Activated CD8-positive, alpha-beta memory T cell treated with anti-CD3 and anti-CD28 coated beads for 36 hours (primary cell): ENCODE data around the gene FHIP2A. TPM values are rescaled to one million over a fixed set of nuclear protein-coding genes. Genes with fewer than 3 reads are reported as not detected.
"Not testable (repeated sequence)": the region's sequence is repeated elsewhere in the genome, so short reads cannot be mapped to it uniquely, and the experiment has no call there.

ENCODE experiments used
- CTCF ChIA-PET: fragments of 350-600 bp; sonication (Branson Sonifier 250); formaldehyde crosslinking; loops from one replicate; lab custom pipeline; 2021; ENCODE audit warnings: antibody characterized with exemption; lab: Charles Lee
- POLR2A ChIA-PET: fragments of 350-600 bp; sonication (Branson Sonifier 250); formaldehyde crosslinking; loops from one replicate; lab custom pipeline; 2021; ENCODE audit warnings: antibody characterized with exemption; lab: Charles Lee
- total RNA-seq, 2 experiments: library from RNA; stranded (reverse); gene quantifications; one replicate each; pipeline ENCODE4 v1.2.3, GENCODE V29; 2021

Gene FHIP2A
- total RNA-seq: 10 to 100 TPM; 19.8 to 20.9 TPM

DNA sequence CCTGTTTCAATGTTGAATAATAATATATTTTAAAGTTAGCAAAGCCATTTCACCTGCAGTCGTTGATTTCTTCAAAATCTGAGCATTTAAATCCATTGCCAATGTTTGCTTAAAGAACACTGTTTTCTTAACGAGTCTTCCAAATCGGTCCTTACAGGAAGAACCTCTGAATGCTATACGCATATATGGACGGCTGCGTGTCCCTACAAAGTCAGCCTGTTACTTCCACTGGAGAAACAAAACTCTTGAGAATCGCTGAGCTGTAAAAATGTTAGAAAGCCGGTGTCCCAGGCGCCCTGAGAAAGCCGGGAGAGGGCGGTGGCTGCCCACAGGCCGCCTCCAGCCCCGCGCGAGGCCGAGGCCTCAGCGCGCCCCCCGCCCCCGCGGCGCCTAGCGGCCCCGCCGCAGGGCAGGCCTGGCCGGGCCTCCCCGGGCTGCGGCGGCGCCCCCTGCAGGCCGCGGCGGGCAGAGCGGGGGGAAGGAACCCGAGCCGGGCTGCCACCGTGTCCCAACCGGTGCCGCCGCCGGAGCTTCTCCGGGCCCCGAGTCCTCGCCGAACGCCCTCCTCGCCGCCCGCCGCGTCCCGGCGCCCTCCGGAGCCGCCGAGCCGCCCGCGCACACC, at the start of gene FHIP2A:
Gene FHIP2A (plus strand): TSS at position 488 of the 622 bp plus-strand sequence. CDS start 299 bp downstream, outside the sequence.
- POLR2A ChIA-PET: interaction anchor here (0.6 to 1.2 kb wide), 4 partner anchors 9 to 295 kb away, joined by 3 to 5 read pairs (median 4); partner anchors contain the start of gene TRUB1

DNA sequence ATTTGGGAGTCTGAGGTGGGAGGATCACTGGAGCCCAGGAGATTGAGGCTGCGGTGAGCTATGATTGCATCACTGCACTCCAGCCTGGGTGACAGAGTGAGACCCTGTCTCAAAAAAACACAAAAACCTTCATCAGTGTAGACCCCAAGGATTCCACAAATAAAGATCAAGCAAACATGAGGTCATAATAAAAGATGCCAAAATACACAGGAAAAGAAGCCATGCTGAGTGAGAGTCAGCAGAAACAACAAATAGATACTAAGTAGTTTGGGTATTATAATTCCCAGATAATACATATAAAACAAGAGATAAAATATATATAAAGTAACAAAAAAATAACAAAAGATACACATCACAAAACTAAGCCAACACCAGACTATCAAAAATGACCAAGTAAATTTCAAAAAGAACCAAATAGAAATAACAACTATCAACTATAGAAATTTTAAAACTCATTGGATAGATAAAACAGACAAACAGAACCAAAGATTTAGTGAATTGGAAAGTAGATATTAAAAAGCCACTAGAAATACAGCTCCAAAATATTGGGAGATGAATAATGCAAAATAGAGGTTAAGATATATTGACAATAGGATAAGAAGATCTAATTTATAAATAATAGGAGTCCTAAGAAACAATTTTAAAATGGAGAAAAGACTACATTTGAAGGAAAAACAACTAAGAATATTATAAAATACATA, 48.9 kb upstream of the FHIP2A start:
- CTCF ChIA-PET: no interaction called here
- POLR2A ChIA-PET: no interaction called here

More for the DNA sequence above, at the start of gene FHIP2A:
- CTCF ChIA-PET: interaction anchor here (0.5 to 2.6 kb wide), 14 partner anchors 8 to 379 kb away, joined by 3 to 12 read pairs (median 3); no protein-coding TSS in a partner anchor

- ChIA-PET POLR2A (no interaction called here), CTCF (no interaction called here)
These were observed 48.4 kb upstream of the FHIP2A start for GRCh38 chr10:114773197-114773532.

- POLR2A ChIA-PET: not testable (repeated sequence)
These were observed 46.5 kb upstream of the FHIP2A start for GRCh38 chr10:114775082-114775481.

DNA sequence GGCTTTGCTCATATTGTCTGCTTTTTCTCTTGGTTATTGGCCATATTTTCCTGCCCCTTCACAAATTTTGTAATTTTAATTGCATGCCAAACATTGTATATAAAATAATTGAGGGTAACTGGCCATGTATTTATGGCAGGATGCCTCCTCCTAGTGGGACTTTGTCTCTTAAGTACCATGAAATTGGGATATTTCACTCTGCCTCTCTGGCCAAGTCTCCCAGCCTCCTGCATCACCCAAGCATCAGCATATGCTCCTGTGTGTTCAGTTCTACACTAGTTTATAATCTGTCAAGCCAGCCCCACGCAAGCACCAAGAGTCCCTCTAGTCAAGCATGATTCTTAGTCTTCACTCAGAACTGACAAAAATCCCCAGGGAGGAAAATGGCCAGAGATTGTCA, 44.2 kb upstream of the FHIP2A start:
- ChIA-PET POLR2A (no interaction called here), CTCF (no interaction called here)

More at GRCh38 chr10:114775082-114775481, 46.5 kb upstream of the FHIP2A start:
- CTCF ChIA-PET: not testable (repeated sequence)

DNA sequence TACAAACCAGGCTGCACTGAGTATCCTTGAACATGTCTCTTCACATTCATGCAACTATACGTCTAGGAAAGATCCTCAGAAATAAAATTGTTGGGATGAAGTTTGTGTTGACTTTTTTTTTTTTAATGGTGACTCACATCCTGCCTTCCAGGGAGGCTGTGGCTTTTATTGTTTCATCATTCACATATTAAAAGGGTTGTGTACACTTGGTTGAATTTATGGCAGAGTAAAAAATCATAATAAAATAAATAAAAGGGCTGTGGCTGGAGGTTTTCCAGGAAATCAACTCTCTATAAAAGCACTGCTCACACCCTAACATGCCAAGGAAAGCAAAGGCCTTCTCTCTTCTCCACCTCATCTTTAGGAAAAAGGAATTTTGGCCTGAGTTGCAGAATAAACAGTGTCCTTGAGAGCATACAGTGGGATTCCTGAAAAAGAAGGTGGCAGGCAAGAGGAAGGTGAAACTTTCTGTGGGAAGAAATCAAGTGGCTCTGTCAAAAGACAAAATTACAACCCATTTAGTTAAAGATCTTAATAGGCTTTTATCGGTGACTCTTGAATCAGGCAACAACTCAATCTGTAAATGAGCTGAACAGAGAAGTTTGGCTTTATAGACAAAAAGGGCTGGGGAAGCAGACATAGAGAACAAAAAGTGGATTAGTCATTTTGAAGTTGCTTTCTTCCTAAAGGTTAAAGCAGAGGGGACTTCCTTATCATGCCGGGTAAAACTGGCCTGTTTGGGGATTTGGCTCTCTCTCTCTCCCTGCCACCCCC, 41.6 kb upstream of the FHIP2A start:
- POLR2A ChIA-PET: no interaction called here

DNA sequence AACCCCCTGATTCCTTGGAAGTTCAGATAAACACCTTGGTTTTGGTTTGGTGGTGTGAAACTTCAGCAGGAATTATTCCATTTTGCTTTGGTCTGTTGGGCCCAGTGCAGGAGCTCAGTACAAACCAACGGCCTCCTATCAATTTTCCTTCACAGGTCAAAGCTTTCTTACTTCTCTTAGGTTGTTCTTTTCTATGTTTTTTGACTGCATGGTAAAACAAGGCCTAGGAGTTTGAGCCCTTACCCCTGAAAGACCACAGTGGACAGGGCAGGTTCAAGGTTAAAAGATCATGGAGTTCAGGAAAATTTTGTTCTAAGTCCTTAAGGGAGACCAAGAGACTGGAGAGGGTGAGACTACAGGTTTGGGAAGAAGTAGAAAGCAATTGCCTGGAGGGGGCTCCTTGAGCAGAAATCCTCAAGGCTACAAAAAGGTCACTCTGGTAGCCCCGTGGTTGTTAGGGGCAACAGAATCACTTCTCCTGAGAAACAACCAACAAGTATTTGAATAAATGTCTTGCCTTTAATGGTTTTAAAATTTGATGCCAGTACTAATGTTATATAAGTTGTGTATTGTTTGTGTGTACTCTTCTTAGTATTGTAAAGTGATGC, 40.9 kb upstream of the FHIP2A start:
- ChIA-PET CTCF (interaction anchor here (0.6 kb wide), 1 partner anchor 34 kb away, joined by 3 read pairs; no protein-coding TSS in a partner anchor), POLR2A (no interaction called here)

More for the DNA sequence above, 41.6 kb upstream of the FHIP2A start:
- CTCF ChIA-PET: interaction anchor here (0.6 kb wide), 1 partner anchor 33 kb away, joined by 3 read pairs; no protein-coding TSS in a partner anchor

- CTCF ChIA-PET: no interaction called here
- POLR2A ChIA-PET: no interaction called here
These were observed 38.9 kb upstream of the FHIP2A start for GRCh38 chr10:114782666-114783065.

DNA sequence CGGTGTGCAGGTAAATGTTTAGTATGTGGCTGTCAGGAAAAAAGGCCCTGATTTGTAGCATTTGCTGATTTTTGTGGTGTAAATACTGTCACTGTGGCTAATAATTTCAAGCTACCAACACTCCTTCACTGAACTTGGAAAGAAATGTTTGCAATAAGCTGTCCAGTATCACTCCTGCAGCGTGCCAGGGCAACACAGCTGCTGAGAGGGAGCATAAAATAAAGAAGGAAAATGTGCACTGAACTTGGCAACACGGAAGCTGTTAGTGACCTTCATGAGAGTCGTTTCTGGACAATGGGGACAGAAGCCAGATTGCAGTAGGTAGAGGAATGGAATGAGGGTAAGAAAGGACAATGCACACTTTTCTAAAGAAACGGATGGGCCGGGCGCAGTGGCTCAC, 37.9 kb upstream of the FHIP2A start:
- ChIA-PET CTCF (no interaction called here), POLR2A (no interaction called here)

DNA sequence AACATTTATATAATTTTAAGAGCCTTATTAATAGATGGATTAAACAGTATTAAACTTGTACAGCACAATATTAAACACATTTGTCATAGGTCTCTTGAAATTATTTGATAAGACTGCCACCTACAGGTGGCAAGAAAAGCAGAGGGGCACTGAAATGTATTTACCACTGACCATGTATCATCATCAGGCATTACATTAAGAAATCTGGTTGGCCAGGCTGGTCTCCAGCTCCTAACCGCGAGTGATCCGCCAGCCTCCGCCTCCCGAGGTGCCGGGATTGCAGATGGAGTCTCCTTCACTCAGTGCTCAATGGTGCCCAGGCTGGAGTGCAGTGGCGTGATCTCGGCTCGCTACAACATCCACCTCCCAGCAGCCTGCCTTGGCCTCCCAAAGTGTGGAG, 35.1 kb upstream of the FHIP2A start:
- POLR2A ChIA-PET: not testable (repeated sequence)

GRCh38 chr10:114787131-114787530, 34.4 kb upstream of the FHIP2A start:
- CTCF ChIA-PET: interaction anchor here (1.3 to 1.4 kb wide), 2 partner anchors 318 to 483 kb away, joined by 3 read pairs; no protein-coding TSS in a partner anchor
- POLR2A ChIA-PET: not testable (repeated sequence)

More for the DNA sequence above, 35.1 kb upstream of the FHIP2A start:
- CTCF ChIA-PET: interaction anchor here (0.9 to 1.4 kb wide), 4 partner anchors 20 to 483 kb away, joined by 3 read pairs; no protein-coding TSS in a partner anchor

GRCh38 chr10:114791768-114792167, 29.8 kb upstream of the FHIP2A start:
- CTCF ChIA-PET: no interaction called here
- POLR2A ChIA-PET: no interaction called here

- CTCF ChIA-PET: no interaction called here
- POLR2A ChIA-PET: no interaction called here
These were observed 26.5 kb upstream of the FHIP2A start for GRCh38 chr10:114795039-114795438.

DNA sequence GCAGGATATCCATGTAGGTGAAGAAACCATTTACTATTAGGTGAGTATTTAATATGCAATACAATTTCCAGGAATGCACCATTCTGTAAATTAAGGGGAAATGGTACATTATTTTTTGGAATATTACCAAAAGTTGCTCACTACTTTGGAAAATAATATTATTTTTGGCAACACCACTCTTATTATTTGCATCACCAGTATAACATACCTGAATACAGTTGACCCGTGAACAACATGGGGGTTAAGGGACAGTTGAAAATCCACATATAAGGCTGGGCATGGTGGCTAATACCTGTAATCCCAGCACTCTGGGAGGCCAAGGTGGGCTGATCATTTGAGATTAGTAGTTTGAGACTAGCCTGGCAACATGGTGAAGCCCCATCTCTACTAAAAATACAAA, 21.2 kb upstream of the FHIP2A start:
- POLR2A ChIA-PET: no interaction called here
- CTCF ChIA-PET: interaction anchor here (0.6 to 1.2 kb wide), 2 partner anchors 12 to 21 kb away, joined by 3 to 5 read pairs; partner anchors contain the start of gene FHIP2A

DNA sequence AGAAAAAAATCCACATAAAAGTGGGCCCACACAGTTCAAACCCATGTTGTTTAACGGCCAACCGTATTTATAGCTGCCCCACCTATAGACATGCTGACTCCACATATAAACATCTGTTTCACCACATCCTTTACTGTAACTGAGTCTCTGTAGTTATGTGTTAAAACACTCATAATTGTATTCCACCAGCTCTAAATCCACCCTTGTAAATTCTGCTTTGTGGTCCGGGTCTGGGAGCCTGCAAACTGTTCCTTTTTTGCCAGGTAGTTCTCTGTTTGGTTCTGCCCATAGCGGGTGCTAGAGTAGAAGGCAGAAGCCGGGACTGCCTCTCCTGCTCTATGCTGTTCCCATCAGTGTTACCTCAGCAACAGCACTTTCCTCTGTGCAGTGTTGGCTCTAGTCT, 20.2 kb upstream of the FHIP2A start:
- CTCF ChIA-PET: interaction anchor here (0.7 to 1.2 kb wide), 4 partner anchors 20 to 498 kb away, joined by 3 to 5 read pairs (median 3); partner anchors contain the start of gene FHIP2A

GRCh38 chr10:114802177-114802576, 19.4 kb upstream of the FHIP2A start:
- ChIA-PET CTCF (interaction anchor here (0.7 to 1.2 kb wide), 2 partner anchors 248 to 335 kb away, joined by 3 to 4 read pairs; no protein-coding TSS in a partner anchor), POLR2A (interaction anchor here (1.2 kb wide), 1 partner anchor 20 kb away, joined by 4 read pairs; no protein-coding TSS in a partner anchor)

More for the DNA sequence above, 20.2 kb upstream of the FHIP2A start:
- POLR2A ChIA-PET: interaction anchor here (0.7 to 1.2 kb wide), 2 partner anchors 21 to 24 kb away, joined by 3 to 4 read pairs; no protein-coding TSS in a partner anchor

- CTCF ChIA-PET: interaction anchor here (0.6 kb wide), 1 partner anchor 84 kb away, joined by 5 read pairs; no protein-coding TSS in a partner anchor
- POLR2A ChIA-PET: no interaction called here
These were observed 14.8 kb upstream of the FHIP2A start for GRCh38 chr10:114806562-114807391.

DNA sequence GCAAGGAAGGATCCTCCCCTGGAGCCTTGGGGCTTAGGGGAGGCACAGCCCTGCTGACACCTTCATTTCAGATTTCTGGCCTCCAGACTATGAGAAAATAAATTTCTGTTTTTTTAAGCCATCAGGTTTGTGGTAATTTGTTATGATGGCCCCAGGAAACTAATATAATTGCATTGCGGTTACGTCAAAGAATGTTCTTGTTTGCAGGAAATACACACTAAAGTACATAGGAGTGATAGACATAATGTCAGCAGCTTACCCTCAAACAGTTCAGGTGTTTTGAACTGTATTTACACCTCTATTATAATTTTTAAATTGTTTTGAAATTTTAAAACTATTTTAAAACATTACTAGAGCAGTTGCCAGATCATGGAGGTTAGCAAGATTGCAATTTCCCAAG, 12.6 kb upstream of the FHIP2A start:
- ChIA-PET CTCF (no interaction called here), POLR2A (no interaction called here)
